H1 (cell line): Measurements from ENCODE around the gene IDE. TPM values are rescaled to one million over a fixed set of nuclear protein-coding genes. Genes with fewer than 3 reads are reported as not detected.

Experiments
- CTCF ChIA-PET: fragments of 300-600 bp; sonication (Branson Sonifier 250); formaldehyde crosslinking; loops from one replicate; lab custom pipeline; 2021; ENCODE audit not compliant: partially characterized antibody; lab: Charles Lee
- POLR2A ChIA-PET: fragments of 300-600 bp; sonication (Branson Sonifier 250); formaldehyde crosslinking; loops from one replicate; lab custom pipeline; 2021; ENCODE audit warnings: inconsistent platforms; ENCODE audit not compliant: partially characterized antibody; lab: Charles Lee
- DNase-seq, 2 experiments: peaks; one replicate each; pipeline versions ENCODE4 v3.0.0 to v3.0.0-alpha.2; 2010 to 2022; ENCODE audit warnings: low spot score in 2 of 2, low read depth in 1 of 2, mixed read lengths in 1 of 2
- FAIRE-seq: peaks from 2 replicates; lab custom pipeline; 2011; peaks lifted over from hg19 to GRCh38; lab: Jason Lieb, UNC
- H2AFZ ChIP-seq: 2 replicates; pipeline ENCODE4 v1.8.1; 2012; ENCODE audit warnings: low read length, inconsistent platforms
- H2AK5ac ChIP-seq: 2 replicates; pipeline ENCODE4 v1.6.1; 2013; ENCODE audit warnings: low read depth, low read length
- H2BK120ac ChIP-seq: replicated peaks from 2 replicates; pipeline ENCODE3; 2013; ENCODE audit warnings: low read depth, low read length, inconsistent platforms
- H2BK12ac ChIP-seq: 2 replicates; pipeline ENCODE4 v1.6.1; 2013; ENCODE audit warnings: low read depth, low read length
- H2BK15ac ChIP-seq: 2 replicates; pipeline ENCODE4 v1.6.1; 2013; ENCODE audit warnings: low read length
- H2BK20ac ChIP-seq: 2 replicates; pipeline ENCODE4 v1.6.1; 2013; ENCODE audit warnings: low read length
- H2BK5ac ChIP-seq: 2 replicates; pipeline ENCODE4 v1.6.1; 2013; ENCODE audit warnings: low read depth, low read length
- H3K14ac ChIP-seq: 2 replicates; pipeline ENCODE4 v1.6.1; 2013; ENCODE audit warnings: inconsistent platforms; ENCODE audit not compliant: insufficient read length
- H3K18ac ChIP-seq: 2 replicates; pipeline ENCODE4 v1.6.1; 2013; ENCODE audit warnings: low read length; ENCODE audit errors: extremely low read depth
- H3K23ac ChIP-seq: 2 replicates; pipeline ENCODE4 v1.6.1; 2013; ENCODE audit warnings: inconsistent platforms; ENCODE audit not compliant: insufficient read length
- H3K23me2 ChIP-seq: 2 replicates; pipeline ENCODE4 v1.6.1; 2013; ENCODE audit warnings: low read depth, low read length
- H3K27ac ChIP-seq: 2 replicates; pipeline ENCODE4 v1.6.1; 2011; ENCODE audit warnings: low read depth, low read length, inconsistent platforms
- H3K27me3 ChIP-seq, 4 experiments: replicated peaks in 1 of 4; 1 replicate in 1 of 4; 2 replicates in 3 of 4; pipeline versions ENCODE4 v1.6.1 to v1.8.1; 2011 to 2013; ENCODE audit warnings: low read length in 3 of 4, mild to moderate bottlenecking in 3 of 4, inconsistent platforms in 2 of 4, mixed read lengths in 2 of 4, moderate library complexity in 1 of 4; ENCODE audit not compliant: control insufficient read depth in 3 of 4, insufficient read depth in 3 of 4; ENCODE audit errors: extremely low read depth in 1 of 4
- H3K36me3 ChIP-seq, 4 experiments: 2 replicates each; pipeline versions ENCODE4 v1.6.1 to v1.8.1; 2011 to 2013; ENCODE audit warnings: mild to moderate bottlenecking in 4 of 4, low read length in 3 of 4, moderate library complexity in 2 of 4, control low read depth in 1 of 4, inconsistent platforms in 1 of 4; ENCODE audit not compliant: insufficient read depth in 4 of 4, control insufficient read depth in 2 of 4
- H3K4ac ChIP-seq: replicated peaks from 2 replicates; pipeline ENCODE3; 2013; ENCODE audit warnings: low read length, low read depth, mixed read lengths, inconsistent platforms; ENCODE audit not compliant: insufficient read length
- H3K4me1 ChIP-seq, 4 experiments: replicated peaks in 1 of 4; 1 replicate in 1 of 4; 2 replicates in 3 of 4; pipeline versions ENCODE4 v1.6.1 to v1.8.1; 2011 to 2013; ENCODE audit warnings: low read length in 3 of 4, inconsistent platforms in 2 of 4, mixed read lengths in 1 of 4; ENCODE audit not compliant: insufficient read depth in 4 of 4, control insufficient read depth in 3 of 4
- H3K4me2 ChIP-seq, 2 experiments: 2 replicates each; pipeline versions ENCODE4 v1.6.1 to v1.8.1; 2011 to 2013; ENCODE audit warnings: low read depth in 2 of 2, low read length in 2 of 2, control low read depth in 1 of 2, inconsistent platforms in 1 of 2, mild to moderate bottlenecking in 1 of 2; ENCODE audit not compliant: insufficient read depth in 1 of 2
- H3K4me3 ChIP-seq, 4 experiments: fragments of 200-600, 300-600 bp in 1 of 4; sonication (generic), shearing (Covaris generic), sonication (Bioruptor Twin) in 1 of 4; 2 replicates each; pipeline versions ENCODE4 v1.5.1 to v1.8.1; 2011 to 2016; ENCODE audit warnings: low read length in 4 of 4, low read depth in 3 of 4, control low read depth in 2 of 4, inconsistent platforms in 2 of 4, mild to moderate bottlenecking in 2 of 4, mixed read lengths in 1 of 4, moderate library complexity in 1 of 4; ENCODE audit not compliant: insufficient read depth in 2 of 4; ENCODE audit errors: extremely low read depth in 1 of 4
- H3K56ac ChIP-seq: replicated peaks from 2 replicates; pipeline ENCODE3; 2013; ENCODE audit warnings: low read depth, mild to moderate bottlenecking, mixed read lengths, low read length, inconsistent platforms; ENCODE audit not compliant: insufficient read length
- H3K79me1 ChIP-seq: 2 replicates; pipeline ENCODE4 v1.6.1; 2013; ENCODE audit warnings: low read depth, low read length, control low read depth
- H3K79me2 ChIP-seq, 2 experiments: 2 replicates each; pipeline versions ENCODE4 v1.6.1 to v1.8.1; 2012 to 2013; ENCODE audit warnings: low read length in 2 of 2, mild to moderate bottlenecking in 2 of 2, inconsistent platforms in 1 of 2; ENCODE audit not compliant: insufficient read depth in 2 of 2, control insufficient read depth in 1 of 2
- H3K9ac ChIP-seq, 4 experiments: replicated peaks in 1 of 4; 1 replicate in 1 of 4; 2 replicates in 3 of 4; pipeline versions ENCODE4 v1.6.1 to v1.8.1; 2011 to 2013; ENCODE audit warnings: low read depth in 3 of 4, low read length in 3 of 4, control low read depth in 2 of 4, mild to moderate bottlenecking in 2 of 4, moderate library complexity in 2 of 4, inconsistent platforms in 1 of 4; ENCODE audit errors: extremely low read depth in 1 of 4
- H3K9me3 ChIP-seq, 2 experiments: 2 replicates each; pipeline versions ENCODE4 v1.6.1 to v1.8.1; 2012 to 2013; ENCODE audit warnings: mild to moderate bottlenecking in 2 of 2, moderate library complexity in 2 of 2, control low read depth in 1 of 2, inconsistent platforms in 1 of 2, low read depth in 1 of 2, low read length in 1 of 2, mixed read lengths in 1 of 2; ENCODE audit not compliant: insufficient read depth in 2 of 2
- H4K20me1 ChIP-seq, 2 experiments: replicated peaks in 1 of 2; 2 replicates each; pipeline versions ENCODE3 to v1.8.1; 2011 to 2013; ENCODE audit warnings: inconsistent platforms in 2 of 2, low read length in 2 of 2, mild to moderate bottlenecking in 1 of 2; ENCODE audit not compliant: insufficient read depth in 2 of 2, control insufficient read depth in 1 of 2
- H4K5ac ChIP-seq: 2 replicates; pipeline ENCODE4 v1.6.1; 2013; ENCODE audit warnings: low read length, low read depth, mixed read lengths, inconsistent platforms; ENCODE audit not compliant: insufficient read length
- H4K8ac ChIP-seq: 2 replicates; pipeline ENCODE4 v1.8.0; 2013; ENCODE audit warnings: mild to moderate bottlenecking, moderate library complexity, low read length, inconsistent platforms; ENCODE audit not compliant: insufficient read depth; ENCODE audit errors: extremely low read depth
- H4K91ac ChIP-seq: replicated peaks from 2 replicates; pipeline ENCODE3; 2013; ENCODE audit warnings: low read length, mixed read lengths, inconsistent platforms; ENCODE audit not compliant: insufficient read length
- ASH2L ChIP-seq: fragments of 200-600, 300-600 bp; sonication (generic); IDR thresholded peaks from one replicate; pipeline ENCODE4 v1.7.1; 2017; ENCODE audit warnings: low read length
- CEBPB ChIP-seq: IDR thresholded peaks from 2 replicates; pipeline ENCODE4 v1.6.1; 2012; ENCODE audit warnings: low read depth, low read length
- EGR1 ChIP-seq: IDR thresholded peaks from 2 replicates; pipeline ENCODE4 v1.6.1; 2011; ENCODE audit warnings: low read depth, low read length, borderline replicate concordance
- GABPA ChIP-seq: IDR thresholded peaks from 2 replicates; pipeline ENCODE4 v1.6.1; 2011; ENCODE audit warnings: mild to moderate bottlenecking, low read length, moderate library complexity, borderline replicate concordance; ENCODE audit not compliant: insufficient read depth
- HDAC6 ChIP-seq: IDR thresholded peaks from one replicate; pipeline ENCODE4 v1.7.1; 2012; ENCODE audit warnings: low read depth, mild to moderate bottlenecking, inconsistent platforms, low read length, moderate library complexity
- JUN ChIP-seq: IDR thresholded peaks from 2 replicates; pipeline ENCODE4 v1.6.1; 2011; ENCODE audit warnings: low read depth, mild to moderate bottlenecking, improper control_type of control experiment, low read length
- MAFK ChIP-seq: IDR thresholded peaks from 2 replicates; pipeline ENCODE4 v1.6.1; 2012; ENCODE audit warnings: low read depth, mild to moderate bottlenecking, improper control_type of control experiment, low read length
- NANOG ChIP-seq: IDR thresholded peaks from 2 replicates; pipeline ENCODE4 v1.6.1; 2011; ENCODE audit warnings: low read length, low read depth, mild to moderate bottlenecking, inconsistent platforms; ENCODE audit not compliant: insufficient read depth, poor library complexity, severe bottlenecking
- PHF8 ChIP-seq: fragments of 200-600 bp; sonication (generic); conservative IDR thresholded peaks from 2 replicates; pipeline ENCODE4 v1.7.1; 2012; ENCODE audit warnings: low read depth, mild to moderate bottlenecking, inconsistent platforms, low read length, moderate library complexity
- POLR2A ChIP-seq, 2 experiments: IDR thresholded peaks; 1 replicate in 1 of 2; 2 replicates in 1 of 2; pipeline ENCODE4 v1.6.1; 2011; ENCODE audit warnings: low read depth in 2 of 2, low read length in 2 of 2, mild to moderate bottlenecking in 2 of 2; ENCODE audit errors: control extremely low read depth in 1 of 2
- POLR2AphosphoS5 ChIP-seq: IDR thresholded peaks from 2 replicates; pipeline ENCODE4 v1.6.1; 2011; ENCODE audit warnings: low read depth, low read length
- POU5F1 ChIP-seq: IDR thresholded peaks from 2 replicates; pipeline ENCODE4 v1.6.1; 2011; ENCODE audit warnings: low read depth, mild to moderate bottlenecking, low read length, moderate library complexity
- RAD21 ChIP-seq, 2 experiments: IDR thresholded peaks in 1 of 2; conservative IDR thresholded peaks in 1 of 2; 2 replicates each; pipeline ENCODE4 v1.6.1; 2011; ENCODE audit warnings: low read depth in 2 of 2, low read length in 2 of 2, improper control_type of control experiment in 1 of 2, inconsistent platforms in 1 of 2, mild to moderate bottlenecking in 1 of 2, moderate library complexity in 1 of 2
- RBBP5 ChIP-seq: IDR thresholded peaks from 2 replicates; pipeline ENCODE4 v1.7.1; 2012; ENCODE audit warnings: low read depth, mild to moderate bottlenecking, inconsistent platforms, low read length, moderate library complexity, borderline replicate concordance
- SIRT6 ChIP-seq: IDR thresholded peaks from one replicate; pipeline ENCODE4 v1.7.1; 2012; ENCODE audit warnings: low read length, inconsistent platforms
- SP1 ChIP-seq: IDR thresholded peaks from 2 replicates; pipeline ENCODE4 v1.6.1; 2011; ENCODE audit warnings: low read depth, low read length
- SUZ12 ChIP-seq: fragments of 200-600 bp; sonication (generic); IDR thresholded peaks from 2 replicates; pipeline ENCODE4 v1.6.1; 2012; ENCODE audit warnings: mild to moderate bottlenecking, inconsistent platforms, low read length, moderate library complexity, mixed read lengths
- polyA plus RNA-seq, 7 experiments: library from polyadenylated mRNA; depleted of rRNA in 3 of 7; stranded (reverse) in 5 of 7; unstranded in 2 of 7; fragments of >200 nt in 5 of 7; fragments of 200-250 nt in 2 of 7; gene quantifications; 1 replicate in 5 of 7; 2 replicates in 1 of 7; 4 replicates in 1 of 7; pipeline versions ENCODE4 v1.2.1 to v1.2.3, GENCODE V29; 2011 to 2013; ENCODE audit warnings: missing spikeins in 2 of 7, mixed read lengths in 2 of 7
- total RNA-seq: library from RNA; stranded (reverse); fragmentation: NEBNext Ultra II Directional; extraction: Animal tissue kit (Norgen Biotek cat#: 25700); gene quantifications from 2 replicates; pipeline ENCODE4 v1.2.1, GENCODE V29; 2021

Gene IDE
- total and polyA plus RNA-seq, 2 of the 8 experiments (the other 6 are each of a cell fraction or from before 2014, with no cell fraction given) = 12.7 to 52.7 TPM

DNA sequence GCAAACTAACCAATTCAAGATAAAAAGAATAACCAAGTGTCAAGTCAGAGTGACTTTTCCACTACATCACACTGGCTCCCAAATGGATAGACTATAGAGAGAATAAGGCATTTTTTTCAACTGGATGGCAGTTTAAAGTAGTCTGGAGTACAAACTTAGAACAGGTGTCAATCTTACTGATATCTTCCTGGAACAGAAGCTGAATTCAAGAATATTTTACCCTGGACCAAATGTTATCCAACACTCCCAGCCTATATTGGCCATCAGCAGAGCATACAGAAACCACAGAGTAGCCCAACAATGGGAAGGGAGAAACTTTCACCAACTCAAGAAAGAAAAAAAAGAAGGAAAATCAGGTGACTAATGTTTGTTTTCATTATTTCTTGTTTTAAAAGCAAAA lies 11.5 kb downstream of the IDE start:
- peaks cover 0 to 47% of the 10 kb centered on the region in 2 experiments; a peak in 2 of 4 replicates for H3K79me2 ChIP-seq
- H4K8ac ChIP-seq = no peak overlapping the region
- H2AK5ac ChIP-seq = no peak overlapping the region
- H4K5ac ChIP-seq = no peak overlapping the region
- H4K20me1 ChIP-seq = no peaks in the 10 kb centered on the region
- no peak overlapping the region for H3K4ac ChIP-seq
- H3K23me2 ChIP-seq = no peaks in the 10 kb centered on the region
- no peak overlapping the region for H3K9ac ChIP-seq
- no peak overlapping the region for H3K14ac ChIP-seq
- H2BK5ac ChIP-seq = no peak overlapping the region
- H2BK12ac ChIP-seq = no peak overlapping the region
- peaks cover 0 to 2% of the 10 kb centered on the region in 2 experiments; a peak in 1 of 4 replicates for H3K9me3 ChIP-seq
- peaks cover 0 to 25% (median 6%) of the 10 kb centered on the region in 4 experiments; a peak in 5 of 8 replicates for H3K36me3 ChIP-seq
- no peak overlapping the region for H3K4me3 ChIP-seq
- no peak overlapping the region for H4K91ac ChIP-seq
- H3K4me2 ChIP-seq = no peak overlapping the region
- H2BK120ac ChIP-seq = no peak overlapping the region
- FAIRE-seq = no peak
- no peak for DNase-seq
- H3K27me3 ChIP-seq = no peaks in the 10 kb centered on the region
- no peak overlapping the region for H2AFZ ChIP-seq
- ChIA-PET POLR2A (no interaction called here), CTCF (no interaction called here)
- peaks cover 7% of the 10 kb centered on the region for H3K79me1 ChIP-seq
- H2BK15ac ChIP-seq = no peak overlapping the region
- H3K27ac ChIP-seq = no peak overlapping the region
- no peak overlapping the region for H2BK20ac ChIP-seq
- no peak overlapping the region for H3K18ac ChIP-seq
- H3K4me1 ChIP-seq = no peaks in the 10 kb centered on the region
- no peak overlapping the region for H3K56ac ChIP-seq
- no peak overlapping the region for H3K23ac ChIP-seq
- no peak for TF ChIP-seq JUN
- TF ChIP-seq POU5F1 = no peak
- TF ChIP-seq EGR1 = no peak
- TF ChIP-seq ASH2L = no peak
- TF ChIP-seq CEBPB = no peak
- no peak for TF ChIP-seq MAFK
- no peak for TF ChIP-seq SIRT6
- TF ChIP-seq GABPA = no peak
- no peak for TF ChIP-seq SP1
- no peak for TF ChIP-seq RBBP5
- TF ChIP-seq NANOG = no peak
- no peak for TF ChIP-seq SUZ12
- TF ChIP-seq POLR2A (IDR thresholded peaks at IDR 0.05; ENCODE audit: control extremely low read depth in 1 of 2, low read depth in 2 of 2, low read length in 2 of 2) = no peak
- no peak for TF ChIP-seq POLR2AphosphoS5
- TF ChIP-seq PHF8 = no peak
- no peak for TF ChIP-seq RAD21 (IDR thresholded peaks at IDR 0.05 in 1 of 2, conservative IDR thresholded peaks at IDR 0.05 in 1 of 2; ENCODE audit: low read depth in 2 of 2, low read length in 2 of 2)
- no peak for TF ChIP-seq HDAC6
